ENCODE data around the gene PHF20. TPM values are rescaled to one million over a fixed set of nuclear protein-coding genes. Genes with fewer than 3 reads are reported as not detected.

The PHF20 gene
- total RNA-seq, 1 donor from 2014 or later: 42.2 TPM

DNA sequence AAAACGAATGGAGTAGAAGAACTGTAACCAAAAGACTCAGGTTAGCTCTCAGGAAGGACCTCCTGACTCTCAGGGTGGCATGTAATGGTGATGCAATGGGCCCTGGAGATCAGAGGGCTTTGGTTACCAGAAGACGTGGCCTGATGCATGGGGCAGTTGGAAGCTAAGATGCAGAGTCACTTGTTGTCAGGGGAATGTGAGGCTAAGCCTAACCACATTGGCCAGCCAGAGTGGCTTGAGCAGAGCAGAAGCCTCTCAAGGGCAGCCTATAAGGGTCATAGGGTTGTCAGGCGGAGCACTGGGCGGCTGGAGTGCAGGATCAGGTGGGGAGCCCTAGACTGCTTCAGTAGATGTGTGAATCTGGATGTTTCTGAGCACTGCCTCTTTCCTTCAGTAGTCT is 202.4 kb downstream of the PHF20 start:
- TF ChIP-seq CTCF (IDR thresholded peaks at IDR 0.05; ENCODE audit: unreplicated experiment): no peak
- no peaks in the 10 kb centered on the region for H3K9me3 Mint-ChIP-seq (ENCODE audit: low read depth)
- no peak overlapping the region for H3K27ac Mint-ChIP-seq
- no peak overlapping the region for H3K4me3 Mint-ChIP-seq (ENCODE audit: low read depth)
- H3K36me3 Mint-ChIP-seq (ENCODE audit: insufficient read depth): no peaks in the 10 kb centered on the region
- H3K4me1 Mint-ChIP-seq (ENCODE audit: low read depth): no peaks in the 10 kb centered on the region
- H3K27me3 Mint-ChIP-seq: no peaks in the 10 kb centered on the region
- DNase-seq (ENCODE audit: low spot score, unreplicated experiment): no peak

DNA sequence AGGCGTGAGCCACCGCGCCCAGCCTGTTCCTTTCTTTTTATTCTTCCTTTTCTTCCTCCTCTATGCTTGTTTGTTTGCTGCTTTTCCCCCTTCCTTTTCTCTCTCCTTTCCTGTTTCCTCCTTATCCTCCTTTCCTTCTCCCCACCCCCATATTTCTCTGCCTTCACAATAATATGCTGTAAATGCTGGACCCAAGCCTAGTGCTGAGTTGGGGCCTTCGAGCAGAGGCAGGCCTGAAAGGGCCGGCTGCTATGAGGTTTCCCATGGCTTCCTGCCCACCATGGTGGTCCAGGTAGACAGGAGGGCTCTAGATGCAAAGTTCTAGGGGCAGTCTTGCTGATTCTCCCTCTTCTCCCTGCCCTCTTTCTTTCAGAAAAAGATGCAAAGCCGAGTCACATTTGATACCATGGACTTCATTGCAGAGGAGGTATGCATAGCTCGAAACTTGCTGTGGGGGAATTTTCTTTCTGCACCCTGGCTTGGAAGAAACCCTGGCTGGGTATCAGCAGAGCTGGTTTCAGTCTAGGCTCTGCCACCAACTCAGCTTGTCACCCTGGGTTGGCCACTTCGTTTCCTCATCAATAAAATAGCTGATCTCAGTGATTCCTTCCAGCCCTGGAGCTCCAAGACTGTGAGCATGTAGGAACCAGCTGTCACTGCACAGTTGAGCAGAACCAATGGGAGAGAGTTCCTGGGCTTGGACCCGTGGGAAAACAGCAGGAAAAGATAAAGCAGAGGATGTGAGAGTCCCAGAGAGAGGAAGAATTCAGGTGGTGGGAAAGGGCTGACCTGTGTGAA is 204.0 kb downstream of the PHF20 start:
- peaks cover 5% of the 10 kb centered on the region for H3K27me3 Mint-ChIP-seq
- no peak for TF ChIP-seq CTCF (IDR thresholded peaks at IDR 0.05; ENCODE audit: unreplicated experiment)
- no peak for DNase-seq (ENCODE audit: low spot score, unreplicated experiment)
- no peak overlapping the region for H3K4me3 Mint-ChIP-seq (ENCODE audit: low read depth)
- no peaks in the 10 kb centered on the region for H3K36me3 Mint-ChIP-seq (ENCODE audit: insufficient read depth)
- no peaks in the 10 kb centered on the region for H3K4me1 Mint-ChIP-seq (ENCODE audit: low read depth)
- H3K27ac Mint-ChIP-seq: no peak overlapping the region
- H3K9me3 Mint-ChIP-seq (ENCODE audit: low read depth): no peaks in the 10 kb centered on the region

DNA sequence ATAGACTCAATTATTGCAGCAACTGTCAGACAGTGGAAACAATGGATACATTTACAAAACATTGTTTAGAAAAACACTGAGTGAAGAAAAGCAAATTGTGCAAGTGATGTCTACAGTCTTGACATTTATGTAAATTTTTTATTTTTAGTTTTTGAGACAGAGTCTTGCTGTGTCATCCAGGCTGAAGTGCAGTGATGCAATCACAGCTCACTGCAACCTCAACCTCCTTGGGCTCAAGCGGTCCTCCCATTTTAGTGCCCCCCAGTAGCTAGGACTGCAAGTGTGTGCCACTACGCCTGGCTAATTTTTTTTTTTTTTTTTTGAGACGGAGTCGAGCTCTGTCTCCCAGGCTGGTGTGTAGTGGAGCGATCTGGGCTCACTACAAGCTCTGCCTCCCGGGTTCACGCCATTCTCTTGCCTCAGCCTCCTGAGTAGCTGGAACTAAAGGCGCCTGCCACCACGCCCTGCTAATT is 206.3 kb downstream of the PHF20 start:
- Mint-ChIP-seq H3K4me1 (ENCODE audit: low read depth) (no peaks in the 10 kb centered on the region), H3K4me3 (ENCODE audit: low read depth) (no peak overlapping the region), H3K36me3 (ENCODE audit: insufficient read depth) (no peaks in the 10 kb centered on the region), H3K27me3 (peaks cover 13% of the 10 kb centered on the region), H3K9me3 (ENCODE audit: low read depth) (no peaks in the 10 kb centered on the region), H3K27ac (no peak overlapping the region)
- no peak for TF ChIP-seq CTCF (IDR thresholded peaks at IDR 0.05; ENCODE audit: unreplicated experiment)
- no peak for DNase-seq (ENCODE audit: low spot score, unreplicated experiment)

DNA sequence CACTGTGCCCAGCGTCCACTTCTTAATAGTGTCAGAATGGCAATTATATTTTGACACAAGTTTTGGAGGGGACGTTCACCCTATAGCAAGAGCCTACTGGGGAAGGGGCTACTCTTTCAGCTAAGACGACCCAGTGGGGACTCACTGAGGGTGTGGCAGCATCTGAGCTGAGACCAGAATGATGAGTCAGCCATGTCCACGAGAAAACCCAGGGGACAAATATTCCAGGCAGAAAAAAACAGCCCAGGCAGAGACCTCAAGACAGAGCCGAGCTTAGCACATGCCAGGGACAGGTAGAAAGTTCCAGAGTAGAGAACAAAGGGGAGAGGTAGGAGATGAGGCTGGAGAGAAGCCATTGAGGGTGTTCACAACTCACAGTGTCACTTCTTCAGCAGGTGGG is 207.7 kb downstream of the PHF20 start:
- H3K36me3 Mint-ChIP-seq (ENCODE audit: insufficient read depth): no peaks in the 10 kb centered on the region
- no peak for TF ChIP-seq CTCF (IDR thresholded peaks at IDR 0.05; ENCODE audit: unreplicated experiment)
- H3K27ac Mint-ChIP-seq: no peak overlapping the region
- H3K27me3 Mint-ChIP-seq: peaks cover 13% of the 10 kb centered on the region
- H3K9me3 Mint-ChIP-seq (ENCODE audit: low read depth): no peaks in the 10 kb centered on the region
- DNase-seq (ENCODE audit: low spot score, unreplicated experiment): no peak
- no peak overlapping the region for H3K4me3 Mint-ChIP-seq (ENCODE audit: low read depth)
- H3K4me1 Mint-ChIP-seq (ENCODE audit: low read depth): no peaks in the 10 kb centered on the region

- H3K27ac Mint-ChIP-seq: no peak overlapping the region
- peaks cover 13% of the 10 kb centered on the region for H3K27me3 Mint-ChIP-seq
- no peaks in the 10 kb centered on the region for H3K36me3 Mint-ChIP-seq (ENCODE audit: insufficient read depth)
- H3K9me3 Mint-ChIP-seq (ENCODE audit: low read depth): no peaks in the 10 kb centered on the region
- H3K4me1 Mint-ChIP-seq (ENCODE audit: low read depth): no peaks in the 10 kb centered on the region
- H3K4me3 Mint-ChIP-seq (ENCODE audit: low read depth): no peak overlapping the region
- DNase-seq (ENCODE audit: low spot score, unreplicated experiment): no peak
- TF ChIP-seq CTCF (IDR thresholded peaks at IDR 0.05; ENCODE audit: unreplicated experiment): no peak
These were observed 210.2 kb downstream of the PHF20 start for GRCh38 chr20:35981969-35982368.
